Forelimb muscle (tissue), 1 donor: Measurements from ENCODE around the gene MYMX. TPM values are rescaled to one million over a fixed set of nuclear protein-coding genes. Genes with fewer than 3 reads are reported as not detected.
"Not testable (repeated sequence)": the region's sequence is repeated elsewhere in the genome, so short reads cannot be mapped to it uniquely, and the experiment has no call there.

Experiments
- DNase-seq: peaks from one replicate; pipeline ENCODE4 v3.0.0-alpha.2; 2013; ENCODE audit warnings: low read depth
- polyA plus RNA-seq: library from polyadenylated mRNA; unstranded; fragments of 120-200 nt; gene quantifications from one replicate; pipeline ENCODE4 v1.2.1, GENCODE V29; 2013; ENCODE audit not compliant: insufficient read length

The MYMX gene
- polyA plus RNA-seq, 1 donor: 21.9 TPM

DNA sequence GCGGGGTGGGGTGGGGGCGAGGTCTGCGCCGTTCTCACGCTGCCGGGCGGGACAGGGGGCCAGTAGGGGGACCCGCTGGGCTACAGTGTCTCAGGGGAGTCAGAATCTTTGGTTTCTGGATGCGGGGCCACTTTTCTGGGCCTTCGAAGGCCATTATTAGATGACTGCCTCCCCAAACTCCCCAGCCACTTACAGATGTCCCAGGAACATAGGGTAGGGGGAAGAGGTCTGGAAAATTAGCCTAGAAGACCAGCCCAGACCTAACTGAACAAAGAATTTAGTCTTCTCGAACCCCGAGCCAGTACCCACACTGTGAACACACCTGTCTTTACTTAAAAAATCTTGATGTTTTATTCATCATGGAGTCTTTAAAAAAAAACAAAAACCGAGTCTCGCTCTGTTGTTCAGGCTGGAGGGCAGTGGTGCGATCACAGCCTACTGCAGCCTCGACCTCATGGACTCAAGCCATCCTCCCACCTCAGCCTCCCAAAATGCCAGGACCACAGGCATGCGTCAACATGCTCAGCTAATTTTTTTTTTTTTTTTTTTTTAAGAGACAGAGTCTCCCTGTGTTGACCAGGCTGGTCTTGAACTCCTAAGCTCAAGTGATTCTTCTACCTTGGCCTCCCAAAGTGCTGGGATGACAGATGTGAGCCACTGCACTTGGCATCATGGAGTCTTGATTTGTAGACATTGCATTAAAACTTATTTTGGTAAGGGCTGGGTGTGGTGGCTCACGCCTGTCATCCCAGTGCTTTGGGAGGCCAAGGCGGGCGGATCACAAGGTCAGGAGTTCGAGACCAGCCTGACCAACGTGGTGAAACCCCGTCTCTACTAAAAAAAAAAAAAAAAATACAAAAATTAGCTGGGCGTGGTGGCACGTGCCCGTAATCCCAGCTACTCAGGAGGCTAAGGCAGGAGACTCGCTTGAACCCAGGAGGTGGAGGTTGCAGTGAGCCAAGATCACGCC is 3.4 kb downstream of the MYMX start:
- no peak for DNase-seq

DNA sequence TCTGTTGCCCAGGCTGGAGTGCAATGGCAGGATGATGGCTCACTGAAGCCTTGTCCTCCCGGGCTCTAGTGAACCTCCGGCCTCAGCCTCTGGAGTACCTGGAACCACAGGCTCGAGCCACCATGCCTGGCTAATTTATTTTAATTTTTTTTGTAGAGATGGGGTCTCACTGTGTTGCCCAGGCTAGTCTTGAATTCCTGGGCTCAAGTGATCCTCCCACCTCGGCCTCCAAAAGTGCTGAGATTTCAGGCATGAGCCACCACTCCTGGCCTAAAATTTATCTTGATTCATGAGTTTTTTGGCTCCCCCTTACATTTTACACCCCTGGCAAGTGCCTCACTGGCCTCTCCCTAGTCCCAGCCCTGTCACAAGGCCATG is 4.2 kb downstream of the MYMX start:
- no peak for DNase-seq

DNA sequence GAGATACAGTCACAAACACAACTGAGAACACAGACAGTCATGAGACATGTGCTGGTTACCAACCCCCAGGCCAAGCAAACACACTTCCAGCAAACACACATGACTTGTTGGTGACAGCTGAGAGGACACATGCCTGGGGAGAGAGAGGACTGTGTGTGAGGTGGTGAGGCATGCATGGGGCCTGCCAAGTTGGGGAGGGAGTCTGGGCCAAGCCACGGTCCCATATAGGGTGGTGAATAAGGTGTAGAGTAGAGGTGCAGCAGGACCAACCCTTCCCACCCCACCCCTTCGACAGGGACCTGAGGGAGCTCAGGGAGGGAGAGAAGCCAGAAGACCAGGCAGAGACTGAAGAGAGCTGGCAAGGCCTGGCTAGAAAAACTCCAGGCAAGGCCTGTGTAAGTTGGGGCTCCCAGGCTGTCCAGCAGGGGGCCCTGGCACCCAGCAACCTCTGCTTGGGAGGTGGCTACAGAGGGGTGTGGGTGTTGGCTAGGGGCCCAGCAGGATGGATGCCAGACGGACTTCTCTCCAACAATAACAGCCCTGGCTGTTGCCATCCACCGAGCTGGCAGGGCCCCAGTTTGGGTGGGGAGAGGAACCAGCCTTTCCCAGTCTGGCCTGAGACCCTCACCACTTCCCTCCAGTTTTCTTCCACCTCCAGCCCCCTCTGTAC is 4.7 kb downstream of the MYMX start:
- no peak for DNase-seq

DNA sequence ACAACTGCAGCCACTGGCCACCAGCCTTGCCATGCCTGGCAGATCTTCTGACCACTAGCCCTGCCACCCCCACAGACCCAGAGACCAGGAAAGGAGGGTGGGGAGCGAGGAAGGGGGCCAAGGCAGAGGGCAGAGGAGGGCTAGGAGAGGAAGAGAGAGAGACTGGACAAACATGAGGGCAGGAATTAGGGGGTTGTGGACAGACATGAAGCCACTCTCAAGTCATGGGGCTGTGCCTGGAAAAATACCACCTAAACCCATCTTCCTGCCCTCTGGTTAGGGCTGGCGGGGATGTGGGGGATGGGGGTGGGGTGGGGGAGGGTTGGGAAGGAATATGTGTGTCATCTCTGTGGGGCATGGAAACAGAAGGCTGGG is 5.2 kb downstream of the MYMX start:
- DNase-seq: no peak

DNA sequence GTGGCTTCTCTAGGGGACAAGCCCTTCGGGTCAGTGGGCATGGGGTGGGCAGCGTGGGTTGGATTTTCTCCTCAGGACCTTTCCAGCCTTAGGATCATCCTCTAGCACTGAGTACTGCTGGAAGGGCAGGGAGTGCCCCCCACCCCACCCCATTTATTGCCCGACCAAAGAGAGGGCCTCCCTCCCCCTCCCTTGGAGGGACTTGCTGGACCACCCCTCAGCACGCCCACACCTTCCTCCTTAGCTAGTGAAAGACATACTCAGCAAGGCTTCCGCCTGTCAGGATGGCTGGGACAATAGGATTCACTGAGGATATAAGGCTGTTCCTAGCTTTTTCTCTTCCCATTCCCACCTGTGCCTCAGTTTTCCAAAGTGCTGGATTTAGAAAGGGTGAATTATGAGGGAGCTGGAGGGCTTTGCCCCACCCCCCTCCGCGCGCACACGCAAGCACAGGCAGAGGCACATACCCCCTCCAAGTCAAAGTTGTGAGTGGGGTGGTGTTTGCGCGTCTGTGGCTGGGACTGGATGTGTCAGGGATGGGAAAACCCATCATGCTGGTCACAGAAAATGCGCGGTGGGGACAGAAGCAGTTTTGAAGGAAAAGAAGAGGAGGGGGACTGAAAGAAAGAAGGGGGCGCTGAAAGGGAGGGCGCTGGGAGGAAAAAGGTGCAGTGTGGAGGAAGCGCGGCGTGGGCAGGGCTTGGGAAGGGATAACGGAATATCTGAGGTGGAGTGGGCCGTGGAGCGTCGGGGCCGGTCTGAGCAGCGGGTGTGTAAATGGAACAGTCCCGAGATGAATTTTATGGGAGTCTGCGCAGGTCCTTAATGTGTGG is 6.0 kb downstream of the MYMX start:
- no peak for DNase-seq

DNA sequence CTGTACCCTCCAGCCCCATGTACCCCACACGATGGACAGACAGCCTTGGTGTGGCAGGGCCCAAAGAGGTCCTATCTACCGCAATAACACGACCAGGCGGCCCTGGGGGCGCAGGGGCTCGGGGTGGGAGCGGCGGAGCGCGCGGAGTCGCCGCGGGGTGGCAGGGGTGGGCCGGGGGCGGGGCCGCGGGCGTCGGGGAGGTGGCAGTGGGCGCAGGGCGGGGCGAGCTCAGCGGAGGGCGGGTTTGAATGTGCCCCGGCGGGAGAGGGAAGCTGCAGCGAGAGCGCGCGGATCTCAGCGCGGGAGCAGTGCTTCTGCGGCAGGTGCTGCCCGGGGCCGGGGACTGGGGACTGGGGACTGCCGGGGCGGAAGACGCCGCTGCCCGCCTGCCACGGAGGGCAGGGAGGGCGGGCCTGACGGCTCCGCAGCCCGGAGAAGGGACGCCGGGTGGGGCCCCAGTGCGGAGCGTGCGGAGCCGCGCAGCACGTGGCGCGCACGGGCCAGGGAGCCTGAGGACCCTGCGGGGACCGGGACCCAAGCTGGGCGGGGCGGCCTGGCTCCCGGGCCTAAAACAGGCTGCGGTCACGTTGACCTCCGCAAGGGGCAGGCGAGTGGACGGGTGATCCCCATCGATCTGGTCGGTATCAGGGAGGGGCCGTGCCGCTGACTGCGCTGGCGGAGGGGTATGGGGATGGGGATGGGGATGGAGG is 6.7 kb downstream of the MYMX start, which contains the start of gene SLC29A1:
SLC29A1 (plus strand) TSS at position 277 of the 710 bp plus-strand sequence. CDS start 3,719 bp downstream, outside the sequence.
- no peak for DNase-seq

DNA sequence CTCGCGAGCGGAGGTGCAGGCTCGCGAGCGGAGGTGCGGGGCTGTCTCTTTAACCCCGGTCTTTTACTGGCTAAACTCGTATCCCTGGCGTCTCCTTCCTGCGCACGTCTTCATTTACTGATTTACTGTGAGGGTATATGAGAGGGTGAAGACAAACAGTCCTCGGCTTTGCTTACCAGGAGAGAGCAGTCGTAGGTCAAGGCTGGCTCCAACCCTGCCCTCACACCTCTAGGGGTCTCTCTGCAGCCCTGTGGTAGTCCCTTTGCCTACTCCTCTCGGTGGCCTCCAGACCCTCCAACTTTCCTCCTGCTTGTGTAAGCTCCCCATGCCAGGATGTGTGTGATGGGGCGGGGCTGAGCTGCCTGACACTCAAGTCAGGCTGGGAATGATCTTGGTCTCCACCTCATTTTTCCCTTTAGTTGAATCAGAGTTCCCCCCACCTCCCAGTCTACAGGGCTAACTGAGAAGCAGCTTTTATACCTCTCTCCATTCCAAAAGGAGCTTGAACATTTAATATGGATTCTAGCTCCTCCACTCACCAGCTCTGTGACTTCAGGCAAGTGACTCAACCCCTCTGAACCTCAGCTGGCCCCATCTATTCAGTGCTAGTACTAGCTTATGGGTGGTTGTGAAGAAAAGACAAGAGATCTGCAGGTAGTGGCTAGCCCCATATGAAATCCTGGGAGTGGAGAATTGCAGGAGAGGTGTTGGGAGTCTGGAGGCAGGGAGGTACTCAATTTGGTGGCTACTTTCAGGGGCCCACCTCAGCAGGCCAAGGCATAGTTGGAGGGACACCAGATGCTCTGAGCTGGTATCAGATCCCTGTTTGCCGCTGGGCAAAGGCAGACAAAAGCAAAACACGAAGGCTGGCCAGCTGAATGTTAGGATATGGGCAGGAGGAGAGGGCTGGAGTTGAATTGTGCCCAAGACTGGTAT is 7.6 kb downstream of the MYMX start:
- no peak for DNase-seq

DNA sequence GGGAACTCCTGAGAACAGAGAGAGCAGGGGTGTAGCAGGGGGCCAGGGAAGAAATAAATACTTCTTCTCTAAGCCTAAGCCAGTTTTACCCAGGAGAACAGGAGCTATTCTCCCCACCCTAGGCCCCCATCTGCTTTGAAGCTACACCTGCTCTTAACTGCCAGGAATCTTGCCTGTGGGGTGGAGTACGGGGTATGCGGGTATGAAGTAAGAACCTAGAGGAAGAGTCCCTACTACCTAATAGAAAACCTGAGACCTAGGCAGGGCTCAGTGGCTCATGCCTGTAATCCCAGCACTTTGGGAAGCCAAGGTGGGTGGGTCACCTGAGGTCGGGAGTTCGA is 8.2 kb downstream of the MYMX start:
- DNase-seq: no peak

DNA sequence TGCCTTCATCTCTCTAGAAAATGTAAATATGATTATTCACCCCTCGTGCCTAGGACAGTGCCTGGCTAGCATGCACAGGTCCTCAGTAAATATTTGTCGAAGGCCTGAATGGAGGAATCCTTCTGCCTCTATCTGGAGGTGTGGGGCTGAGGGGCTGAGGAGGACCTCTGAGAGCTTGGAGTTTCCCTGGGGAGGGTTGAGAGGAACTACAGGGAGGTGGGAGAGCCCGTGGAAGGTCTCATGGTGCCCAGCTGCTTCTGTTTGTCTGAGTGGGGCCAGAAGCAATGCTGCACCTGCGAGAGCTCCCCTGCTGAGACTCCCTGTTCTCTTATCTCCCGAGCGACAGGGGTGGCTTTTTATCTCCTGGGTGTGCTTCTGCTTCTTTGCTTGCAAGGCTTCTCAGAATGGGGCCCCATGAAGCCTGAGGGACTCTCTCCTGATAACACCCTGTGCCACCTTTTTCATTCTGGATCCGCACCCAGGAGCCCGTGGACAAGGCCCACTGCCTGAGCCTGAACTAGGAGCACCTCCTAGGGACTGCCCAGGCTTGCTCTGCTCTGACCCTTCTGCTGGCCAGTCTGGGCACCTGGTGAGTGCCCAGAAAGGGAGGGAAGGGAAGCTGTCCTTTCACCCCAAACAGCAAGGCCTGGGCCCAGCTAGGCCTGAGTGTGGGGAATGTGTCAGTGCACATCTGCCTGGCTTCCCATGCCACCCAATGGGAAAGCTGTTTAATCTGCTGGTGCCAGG is 9.0 kb downstream of the MYMX start:
- no peak for DNase-seq

DNA sequence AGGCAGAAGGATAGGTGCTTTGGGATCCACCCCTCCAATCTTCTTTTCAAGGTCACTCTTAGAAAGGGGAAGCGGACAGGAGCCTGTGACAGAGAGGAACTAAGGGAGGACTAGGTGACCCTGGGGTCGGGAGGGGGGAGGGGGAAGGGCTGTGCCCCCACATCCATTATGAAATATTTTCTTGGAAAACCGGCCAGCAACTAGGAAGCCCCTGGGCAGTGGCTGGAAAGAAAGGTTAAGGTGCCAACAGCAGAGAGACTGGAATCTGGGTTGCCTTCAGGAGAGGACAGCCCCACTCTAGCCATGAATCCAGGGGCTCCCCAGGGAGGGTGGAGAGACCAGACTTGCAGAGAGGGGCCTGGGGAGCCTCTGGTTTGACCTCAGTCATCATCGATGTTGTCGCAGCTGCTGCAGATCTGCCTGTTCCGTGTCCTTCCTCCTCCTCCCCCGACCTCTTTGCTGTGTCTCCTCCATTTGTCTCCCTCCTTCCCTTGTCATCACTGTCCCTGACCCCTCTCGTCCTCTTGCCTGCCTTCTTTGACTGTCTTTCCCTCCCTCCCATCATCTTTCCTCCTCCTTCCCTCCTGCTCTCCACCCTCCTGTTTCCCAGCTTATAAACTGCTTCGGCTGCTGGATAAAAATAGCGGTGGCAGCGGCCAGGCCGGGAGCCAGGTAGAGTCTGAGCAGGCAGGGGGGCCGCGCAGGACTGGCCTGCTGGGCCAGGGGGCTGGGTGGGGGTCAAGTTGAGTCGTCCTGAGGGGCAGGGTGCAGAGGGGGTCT is 9.8 kb downstream of the MYMX start:
- no peak for DNase-seq

DNA sequence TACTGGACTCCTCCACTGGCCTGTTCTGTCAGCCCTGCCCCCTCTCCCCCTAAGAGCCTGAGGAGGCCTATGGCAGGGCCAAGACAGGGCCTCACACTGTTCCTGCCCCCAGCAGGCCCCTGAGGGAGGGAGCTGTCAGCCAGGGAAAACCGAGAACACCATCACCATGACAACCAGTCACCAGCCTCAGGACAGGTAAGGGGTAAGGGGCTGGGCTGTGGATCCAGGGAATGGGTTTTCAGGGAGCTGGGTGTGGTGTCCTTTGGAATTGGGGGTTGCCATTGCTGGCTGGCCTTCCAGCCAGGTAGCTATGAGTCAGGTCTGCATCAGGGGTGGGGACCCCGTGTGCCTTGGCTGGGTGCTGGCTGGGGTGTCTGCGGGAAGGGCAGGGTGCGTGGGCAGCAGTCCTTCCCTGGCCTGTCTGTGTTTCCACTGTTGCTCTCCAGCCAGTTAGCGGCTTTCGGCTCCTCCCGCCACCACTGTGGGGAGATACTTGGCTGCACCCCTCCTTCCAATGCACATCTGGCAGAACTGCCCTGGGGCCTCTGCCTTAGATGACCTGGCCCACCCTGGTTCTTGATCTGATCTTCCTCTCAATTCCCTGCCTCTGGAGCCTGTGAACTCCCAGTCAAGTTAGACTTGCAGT is 10.5 kb downstream of the MYMX start:
- DNase-seq: no peak

DNA sequence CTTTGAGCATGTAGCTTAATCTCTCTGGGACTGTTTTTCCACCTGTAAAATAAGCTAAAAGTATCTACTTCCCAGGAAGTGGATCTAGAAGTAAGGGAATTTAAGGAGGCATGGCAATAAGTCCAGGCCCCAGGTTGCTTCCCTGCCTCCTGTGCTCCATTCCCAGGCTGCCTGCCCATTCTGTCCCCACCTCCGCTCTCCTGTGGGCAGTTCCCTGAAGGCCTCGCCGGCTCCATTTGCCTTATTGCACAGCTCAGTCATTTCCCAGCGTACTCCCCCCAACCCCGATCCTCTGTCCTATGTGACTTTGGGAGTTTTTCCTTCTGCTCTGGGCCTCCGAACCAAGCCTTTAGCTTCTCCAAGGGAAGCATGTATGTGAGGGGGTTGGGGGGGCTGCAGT is 11.3 kb downstream of the MYMX start:
- DNase-seq: no peak

DNA sequence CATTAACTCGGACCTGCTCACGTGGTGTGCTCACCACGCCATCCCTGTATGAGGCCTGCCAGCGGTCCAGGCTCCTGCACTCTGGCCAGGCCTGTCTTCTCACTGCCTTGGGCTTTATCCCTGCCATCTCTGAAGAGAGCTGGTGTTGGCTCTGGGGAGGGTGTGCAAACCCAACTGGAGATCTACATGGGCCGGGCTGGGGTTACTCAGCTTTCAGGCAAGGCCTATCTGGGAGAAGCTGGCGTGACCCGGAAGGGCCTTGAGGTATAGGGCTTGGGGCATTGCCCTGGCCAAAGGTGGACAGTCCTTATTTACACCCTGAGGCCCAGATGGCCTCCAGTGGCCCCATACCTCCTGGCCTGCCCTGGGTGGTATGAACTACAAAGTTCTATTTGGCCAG is 11.7 kb downstream of the MYMX start:
- DNase-seq: no peak

DNA sequence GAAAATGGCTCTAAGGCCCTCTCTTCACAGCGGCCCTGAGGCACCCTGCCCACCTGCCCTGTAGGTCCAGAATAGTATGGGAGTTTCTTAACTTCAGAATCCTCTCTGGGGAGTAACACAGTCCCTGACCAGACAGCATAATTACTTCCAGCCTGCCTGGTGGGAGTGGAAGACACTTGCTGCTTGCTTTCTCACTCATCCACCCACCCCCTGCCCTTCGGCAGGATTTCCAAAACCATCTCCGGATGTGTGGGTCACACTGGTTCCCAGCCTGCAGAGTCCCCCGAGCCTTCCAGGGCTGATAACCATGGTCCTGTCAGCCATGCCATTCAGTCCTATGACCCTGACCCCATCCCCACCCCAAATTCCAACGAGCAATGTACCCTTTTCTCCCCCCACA is 12.1 kb downstream of the MYMX start:
- no peak for DNase-seq

DNA sequence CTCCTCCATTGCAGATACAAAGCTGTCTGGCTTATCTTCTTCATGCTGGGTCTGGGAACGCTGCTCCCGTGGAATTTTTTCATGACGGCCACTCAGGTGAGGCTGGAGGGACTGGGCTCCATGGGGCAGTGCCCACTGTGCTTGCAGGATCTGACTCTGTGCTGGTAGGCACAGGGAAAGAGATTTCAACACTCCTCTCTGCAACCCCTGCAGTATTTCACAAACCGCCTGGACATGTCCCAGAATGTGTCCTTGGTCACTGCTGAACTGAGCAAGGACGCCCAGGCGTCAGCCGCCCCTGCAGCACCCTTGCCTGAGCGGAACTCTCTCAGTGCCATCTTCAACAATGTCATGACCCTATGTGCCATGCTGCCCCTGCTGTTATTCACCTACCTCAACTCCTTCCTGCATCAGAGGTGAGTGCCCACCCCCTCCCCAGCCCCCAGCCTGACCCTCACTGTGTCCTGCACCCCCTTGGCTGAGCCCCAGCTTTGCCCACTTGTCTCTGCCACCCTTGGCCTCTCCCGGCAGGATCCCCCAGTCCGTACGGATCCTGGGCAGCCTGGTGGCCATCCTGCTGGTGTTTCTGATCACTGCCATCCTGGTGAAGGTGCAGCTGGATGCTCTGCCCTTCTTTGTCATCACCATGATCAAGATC is 12.8 kb downstream of the MYMX start:
- no peak for DNase-seq

DNA sequence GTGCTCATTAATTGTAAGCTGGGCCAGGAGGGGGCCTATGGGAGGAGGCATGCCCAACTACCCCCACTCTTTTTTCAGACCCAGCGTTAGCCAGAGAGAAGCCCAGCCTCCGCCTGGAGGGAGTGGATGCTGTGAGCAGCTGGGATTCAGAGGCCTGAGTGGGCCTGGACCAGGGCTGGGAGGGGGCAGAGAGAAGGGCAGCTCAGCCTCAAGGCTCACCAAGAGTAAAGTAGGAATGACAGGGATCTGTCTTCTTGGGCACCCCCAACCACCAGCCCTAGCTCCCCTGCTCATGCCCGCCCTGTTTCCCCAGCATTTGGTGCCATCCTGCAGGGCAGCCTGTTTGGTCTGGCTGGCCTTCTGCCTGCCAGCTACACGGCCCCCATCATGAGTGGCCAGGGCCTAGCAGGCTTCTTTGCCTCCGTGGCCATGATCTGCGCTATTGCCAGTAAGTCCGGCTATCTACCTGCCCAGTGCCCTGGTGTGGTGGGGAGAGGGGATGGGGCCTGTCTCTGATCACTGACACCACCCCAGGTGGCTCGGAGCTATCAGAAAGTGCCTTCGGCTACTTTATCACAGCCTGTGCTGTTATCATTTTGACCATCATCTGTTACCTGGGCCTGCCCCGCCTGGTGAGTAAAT is 13.4 kb downstream of the MYMX start:
- no peak for DNase-seq

DNA sequence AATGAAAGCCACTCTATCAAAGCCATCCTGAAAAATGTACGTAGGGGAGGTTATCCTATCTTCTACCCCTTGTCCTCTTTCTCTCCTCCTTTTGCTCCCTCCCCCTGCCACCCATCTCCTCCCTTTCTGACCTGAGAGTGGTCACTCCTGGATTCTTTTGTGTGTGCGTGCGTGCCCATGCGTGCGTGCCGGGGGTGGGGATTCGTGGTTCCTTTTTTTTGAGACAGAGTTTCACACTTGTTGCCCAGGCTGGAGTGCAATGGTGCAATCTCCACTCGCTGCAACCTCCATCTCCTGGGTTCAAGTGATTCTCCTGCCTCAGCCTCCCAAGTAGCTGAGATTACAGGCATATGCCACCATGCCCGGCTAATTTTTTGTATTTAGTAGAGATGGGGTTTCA is 14.7 kb downstream of the MYMX start:
- not testable (repeated sequence) for DNase-seq
